Stimulated activated CD4-positive, alpha-beta T cell treated with anti-CD3 and anti-CD28 coated beads, Interleukin-4, amount 100 ng/mL, for 48 hours (primary cell): Measurements from ENCODE around the gene MLYCD.

Source experiments
- DNase-seq, 2 donors: peaks; one replicate each; pipeline ENCODE4 v3.0.0-alpha.2; 2020; ENCODE audit warnings: low read depth in 2 of 2

The MLYCD gene

DNA sequence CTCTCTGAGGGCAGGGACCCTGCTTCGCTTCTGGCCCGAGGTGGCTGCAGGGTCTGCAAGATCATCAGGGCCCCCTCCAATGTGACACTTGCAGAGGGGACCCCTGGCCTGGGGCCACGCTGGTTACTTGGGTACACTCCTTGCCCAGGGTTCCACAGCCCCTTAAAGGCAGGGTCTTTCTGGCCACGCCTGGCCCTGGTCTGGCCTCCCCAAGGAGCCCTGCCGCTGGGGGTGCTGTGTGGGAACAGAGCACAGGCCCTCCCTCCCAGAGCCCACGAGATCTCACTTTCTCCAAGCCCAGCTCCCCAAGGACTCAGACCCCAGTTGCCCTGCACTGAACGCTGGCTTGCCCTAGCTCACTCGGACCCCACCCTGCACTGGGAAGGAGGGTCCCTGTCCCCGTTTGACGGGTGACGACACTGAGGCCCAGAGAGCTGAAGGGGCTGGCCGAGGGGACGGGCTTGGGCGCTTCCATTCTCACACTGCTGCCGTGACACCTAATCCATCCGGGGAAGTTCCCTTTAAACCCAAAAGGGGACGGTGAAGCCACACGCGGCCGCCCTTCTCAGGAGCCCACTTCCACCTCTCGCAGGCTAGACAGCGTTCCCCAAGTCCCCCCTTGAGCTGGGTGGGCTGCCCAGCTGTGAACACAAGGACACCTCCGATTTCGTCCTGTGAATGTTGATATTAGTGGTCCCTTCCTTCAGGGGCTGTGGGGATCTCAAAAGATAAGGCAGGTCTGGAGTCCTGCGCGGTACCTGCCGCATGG lies 27.2 kb downstream of the MLYCD start:
- no peak for DNase-seq

DNA sequence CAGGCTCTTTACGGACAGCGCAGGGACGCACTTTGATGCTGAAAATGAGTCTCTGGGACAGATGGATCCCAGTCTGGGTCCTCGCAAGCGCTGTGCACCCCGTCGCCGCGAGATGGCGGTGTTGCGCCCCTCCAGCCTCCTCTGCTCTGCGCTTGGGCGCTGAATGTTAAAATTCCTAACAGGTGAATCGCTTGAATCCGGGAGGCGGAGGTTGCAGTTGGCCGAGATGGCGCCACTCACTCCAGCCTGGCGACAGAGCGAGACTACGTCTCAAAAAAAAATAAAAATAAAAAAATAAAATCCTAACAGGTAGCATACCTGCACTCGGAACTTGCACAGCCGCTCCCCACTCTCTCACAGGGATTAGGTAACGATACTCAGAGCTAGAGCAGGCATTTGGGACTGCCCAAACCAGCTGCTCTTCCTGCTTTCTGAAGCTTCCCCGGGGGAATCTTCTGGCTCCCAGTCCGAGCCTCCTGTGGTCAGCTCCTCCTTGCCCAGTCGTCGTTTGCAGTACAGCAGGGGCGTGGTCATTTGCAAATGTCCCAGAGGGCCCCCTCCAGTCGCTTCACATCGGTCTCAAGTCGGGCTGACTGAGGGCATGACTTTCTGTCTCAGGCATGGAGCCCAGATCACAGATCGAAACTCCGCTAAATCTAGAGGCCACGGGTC lies 27.9 kb downstream of the MLYCD start:
- DNase-seq = peak; percentile 42 to 71

GRCh38 chr16:83928341-83929055 lies 29.6 kb downstream of the MLYCD start:
- DNase-seq = no peak

GRCh38 chr16:83929811-83930555 lies 31.1 kb downstream of the MLYCD start:
- no peak for DNase-seq

DNA sequence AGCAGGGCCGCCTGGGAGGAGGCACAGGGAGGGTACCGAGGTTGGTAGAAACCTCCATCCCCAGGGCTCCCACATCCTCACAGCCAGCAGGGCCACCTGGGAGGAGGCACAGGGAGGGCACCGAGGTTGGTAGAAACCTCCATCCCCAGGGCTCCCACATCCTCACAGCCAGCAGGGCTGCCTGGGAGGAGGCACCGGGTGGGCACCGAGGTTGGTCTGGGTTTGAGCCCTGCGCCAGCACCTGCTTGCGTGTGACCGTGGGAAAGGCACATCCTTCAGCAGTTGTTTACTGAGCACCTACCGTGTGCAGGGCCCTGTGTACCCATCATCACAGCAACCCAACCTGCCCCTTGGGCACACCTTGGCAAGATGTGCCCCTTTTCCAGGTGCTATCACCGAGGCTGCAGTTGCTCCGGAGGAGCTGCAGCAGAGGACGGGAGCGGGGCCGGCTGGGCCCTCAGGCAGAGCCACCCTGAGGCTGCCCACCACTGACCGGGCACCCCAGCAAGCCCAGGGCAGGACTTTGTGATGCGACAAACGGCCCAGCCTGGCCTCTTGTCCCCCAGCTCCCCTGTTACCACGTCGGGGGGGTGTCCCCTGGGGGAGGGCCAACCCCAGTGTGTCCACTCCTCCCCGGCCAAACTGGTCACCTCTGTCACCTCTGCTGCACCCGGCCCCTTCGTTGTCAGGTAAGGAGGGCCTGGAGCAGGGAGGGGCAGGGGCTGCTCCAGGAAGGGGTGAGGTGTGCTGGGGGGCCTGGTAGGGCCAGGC lies 32.0 kb downstream of the MLYCD start:
- no peak for DNase-seq

DNA sequence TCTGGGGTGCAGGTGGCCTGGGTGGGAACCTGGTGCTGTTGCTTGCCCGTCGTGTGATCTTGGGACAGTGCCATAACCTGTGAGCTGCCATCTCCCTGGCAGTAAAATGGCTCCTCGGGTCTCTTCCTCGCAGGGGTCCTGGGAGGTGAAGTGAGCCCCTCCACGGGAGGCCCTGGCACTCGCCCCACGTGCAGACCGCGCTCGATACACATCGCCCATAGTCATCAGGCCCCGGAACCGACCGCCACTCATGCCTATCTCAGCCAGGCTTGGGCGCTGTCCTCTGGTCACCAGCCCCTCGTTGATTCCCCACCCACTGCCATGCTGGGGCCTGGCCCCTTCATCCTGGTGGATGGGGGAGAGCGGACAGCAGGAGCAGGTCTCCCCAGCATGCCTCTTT lies 32.6 kb downstream of the MLYCD start:
- no peak for DNase-seq

GRCh38 chr16:83932304-83932703 lies 33.4 kb downstream of the MLYCD start:
- no peak for DNase-seq

GRCh38 chr16:83932955-83933673 lies 34.2 kb downstream of the MLYCD start:
- DNase-seq = no peak

DNA sequence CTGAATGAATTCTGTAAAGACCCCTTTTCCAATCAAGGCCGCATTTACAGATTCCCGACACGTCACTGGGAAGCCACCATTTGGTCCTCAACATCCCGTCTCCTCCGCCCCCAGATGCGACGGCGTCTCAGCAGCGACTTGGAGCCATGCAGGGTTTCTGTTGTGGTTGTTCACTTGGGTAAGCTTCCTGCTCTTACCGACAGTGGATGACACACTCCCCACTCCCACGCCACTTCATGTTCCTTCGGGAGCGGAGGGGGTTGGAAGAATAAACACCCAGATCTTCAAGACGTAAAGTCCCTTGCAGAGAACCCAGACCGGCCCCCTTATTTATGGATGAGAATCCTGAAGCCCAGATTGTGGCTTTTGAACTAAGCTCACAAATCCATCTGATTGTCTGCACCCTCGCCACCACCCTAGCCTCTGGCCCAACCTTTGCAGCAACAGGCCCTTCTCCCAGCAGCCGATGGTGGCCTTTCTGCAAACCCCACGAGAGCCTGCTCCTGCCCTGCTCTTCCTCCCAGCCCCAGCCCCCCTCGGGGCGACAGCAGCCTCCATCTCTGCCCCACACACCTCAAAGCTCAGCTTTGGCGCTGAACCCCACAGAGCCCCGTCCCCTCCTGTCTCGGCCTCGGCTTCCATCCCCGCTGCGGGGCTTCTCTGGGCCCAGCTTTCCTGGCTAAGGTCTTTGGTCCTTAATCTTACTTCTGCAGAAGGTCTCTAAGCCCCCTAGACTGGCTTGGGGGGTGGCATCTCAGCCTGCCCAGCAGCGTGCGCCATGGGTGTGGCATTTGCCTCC lies 35.2 kb downstream of the MLYCD start:
- DNase-seq = no peak

- no peak for DNase-seq
These were observed 35.7 kb downstream of the MLYCD start for GRCh38 chr16:83934684-83934977.

DNA sequence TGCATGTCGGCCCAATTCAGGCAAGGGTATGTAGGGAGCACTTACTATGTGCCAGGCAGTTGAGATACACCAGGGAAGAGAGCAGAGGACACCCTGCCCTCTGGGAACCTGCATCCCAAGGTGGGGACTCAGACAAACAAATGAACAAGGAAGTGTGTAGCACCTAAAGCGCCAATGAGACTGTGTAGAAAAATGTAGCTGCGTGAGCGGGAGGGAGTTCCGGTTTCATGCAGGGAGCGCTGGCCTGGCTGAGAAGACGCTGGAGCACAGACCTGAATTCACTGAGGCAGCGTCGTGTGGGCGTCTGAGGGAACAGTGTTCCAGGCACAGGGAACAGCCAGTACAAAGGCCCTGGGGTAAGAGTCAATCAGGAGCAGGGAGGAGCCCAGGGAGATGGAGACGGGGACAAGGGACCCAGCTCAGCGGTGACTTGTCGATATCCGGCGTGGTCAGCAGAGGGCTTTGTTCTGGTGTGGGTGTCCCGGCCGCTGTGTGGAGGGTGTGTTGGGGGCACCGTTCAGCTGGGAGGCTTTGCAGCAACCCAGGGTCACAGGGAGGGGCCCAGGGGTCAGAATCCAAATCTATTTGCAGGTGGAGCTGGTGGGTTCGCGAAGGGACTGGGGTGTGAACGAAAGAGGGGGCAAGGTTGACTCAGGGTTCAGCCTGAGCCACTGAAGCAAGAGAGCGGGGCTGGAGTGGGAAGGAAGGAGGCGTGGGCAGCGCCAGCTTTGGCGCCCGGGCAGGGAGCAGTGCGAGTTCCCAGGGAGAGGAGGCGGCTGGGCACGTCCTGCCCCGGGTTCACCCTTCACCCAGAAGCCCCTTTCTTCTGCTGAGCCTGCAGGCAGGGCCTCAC lies 36.3 kb downstream of the MLYCD start:
- no peak for DNase-seq

GRCh38 chr16:83935858-83936255 lies 36.9 kb downstream of the MLYCD start:
- no peak for DNase-seq

- DNase-seq = no peak
These were observed 37.8 kb downstream of the MLYCD start for GRCh38 chr16:83936581-83937165.

DNA sequence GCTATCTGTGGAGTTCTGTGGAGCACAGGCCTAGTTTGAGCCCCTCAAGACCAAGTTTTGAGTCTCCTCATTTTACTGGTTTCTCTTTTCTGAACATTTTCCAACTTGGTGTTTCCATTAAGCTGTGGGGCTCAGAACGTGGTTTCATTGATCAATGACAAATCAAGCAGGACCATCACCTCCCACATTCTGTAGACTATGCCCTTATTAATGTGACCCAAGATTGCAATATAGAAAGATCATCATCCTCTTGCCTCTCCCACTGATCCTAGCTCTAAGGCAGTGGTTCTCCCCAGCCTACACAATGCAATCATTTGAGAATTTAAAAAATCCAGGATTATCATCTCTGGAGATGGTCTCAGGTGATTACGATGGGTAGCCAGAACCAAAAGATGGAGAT lies 38.4 kb downstream of the MLYCD start:
- DNase-seq = no peak

GRCh38 chr16:83937922-83938885 lies 39.3 kb downstream of the MLYCD start:
- DNase-seq = no peak

GRCh38 chr16:83939266-83939855 lies 40.4 kb downstream of the MLYCD start:
- no peak for DNase-seq

GRCh38 chr16:83940119-83940518 lies 41.2 kb downstream of the MLYCD start:
- DNase-seq = no peak
